HepG2 (cell line): ENCODE results near the gene CCNI2. TPM values are rescaled to one million over a fixed set of nuclear protein-coding genes. Genes with fewer than 3 reads are reported as not detected.

Source experiments
- ARID4A ChIP-seq: sonication (generic); formaldehyde crosslinking; IDR thresholded peaks from 2 replicates; pipeline ENCODE4 v1.5.0; 2020; ENCODE audit warnings: mild to moderate bottlenecking, missing genetic modification reagents, borderline replicate concordance
- CBX1 ChIP-seq: IDR thresholded peaks from one replicate; pipeline ENCODE4 v1.6.1; 2016; ENCODE audit warnings: antibody characterized with exemption, low read depth
- CTCF ChIP-seq: sonication (generic); formaldehyde crosslinking; IDR thresholded peaks from 2 replicates; pipeline ENCODE4 v1.5.0; 2020; ENCODE audit warnings: mild to moderate bottlenecking, missing genetic modification reagents, moderate library complexity
- FOSL2 ChIP-seq: sonication (generic); formaldehyde crosslinking; IDR thresholded peaks from 2 replicates; pipeline ENCODE4 v1.4.0; 2020; ENCODE audit warnings: missing genetic modification reagents
- HMG20A ChIP-seq: IDR thresholded peaks from 2 replicates; pipeline ENCODE4 v1.6.1; 2016; ENCODE audit warnings: borderline replicate concordance
- KLF9 ChIP-seq: IDR thresholded peaks from 2 replicates; pipeline ENCODE4 v1.6.1; 2016; ENCODE audit warnings: low read depth
- LBX2 ChIP-seq: sonication (generic); formaldehyde crosslinking; IDR thresholded peaks from 2 replicates; pipeline ENCODE4 v1.5.0; 2020; ENCODE audit warnings: missing genetic modification reagents, mild to moderate bottlenecking, borderline replicate concordance
- NFRKB ChIP-seq: fragments of 450-650 bp; IDR thresholded peaks from 2 replicates; pipeline ENCODE4 v1.6.1; 2017
- RNF219 ChIP-seq: sonication (generic); formaldehyde crosslinking; IDR thresholded peaks from 2 replicates; pipeline ENCODE4 v1.5.0; 2020; ENCODE audit warnings: mild to moderate bottlenecking, missing genetic modification reagents
- THAP11 ChIP-seq: IDR thresholded peaks from 2 replicates; pipeline ENCODE4 v1.6.1; 2016; ENCODE audit warnings: missing biosample characterization, missing genetic modification reagents
- ZNF431 ChIP-seq: sonication (generic); formaldehyde crosslinking; IDR thresholded peaks from 2 replicates; pipeline ENCODE4 v1.9.0; 2022; ENCODE audit warnings: missing genetic modification reagents, low read depth, mild to moderate bottlenecking, borderline replicate concordance
- ZNF770 ChIP-seq: sonication (generic); formaldehyde crosslinking; IDR thresholded peaks from 2 replicates; pipeline ENCODE4 v1.5.0; 2020; ENCODE audit warnings: mild to moderate bottlenecking, missing genetic modification reagents
- ZNF777 ChIP-seq: sonication (generic); formaldehyde crosslinking; IDR thresholded peaks from 2 replicates; pipeline ENCODE4 v1.4.0; 2020; ENCODE audit warnings: missing genetic modification reagents
- ZNF792 ChIP-seq: IDR thresholded peaks from 2 replicates; pipeline ENCODE4 v1.6.1; 2016
- ZSCAN12 ChIP-seq: sonication (generic); formaldehyde crosslinking; IDR thresholded peaks from 2 replicates; pipeline ENCODE4 v1.9.0; 2021; ENCODE audit warnings: mild to moderate bottlenecking, missing genetic modification reagents
- ZSCAN31 ChIP-seq: sonication (generic); formaldehyde crosslinking; IDR thresholded peaks from 2 replicates; pipeline ENCODE4 v1.5.0; 2020; ENCODE audit warnings: low read depth, mild to moderate bottlenecking, missing genetic modification reagents
- polyA plus RNA-seq, 8 experiments: library from polyadenylated mRNA; depleted of rRNA in 3 of 8; stranded (reverse) in 7 of 8; unstranded in 1 of 8; fragments of >200 nt; fragmentation: Illumina TruSeq in 4 of 8; extraction: Trizol in 4 of 8; gene quantifications; 2 replicates each; pipeline versions ENCODE4 v1.2.1 to v1.2.3, GENCODE V29; 2011 to 2016; ENCODE audit warnings: low read depth in 4 of 8, missing spikeins in 1 of 8, mixed read lengths in 1 of 8; ENCODE audit not compliant: insufficient read depth in 1 of 8
- total RNA-seq, 5 experiments: library from RNA; depleted of rRNA; stranded (reverse); fragments of >200 nt; fragmentation: Illumina TruSeq; extraction: Trizol; gene quantifications; 2 replicates each; pipeline ENCODE4 v1.2.3, GENCODE V29; 2016; ENCODE audit warnings: low read depth in 1 of 5

The CCNI2 gene
- total and polyA plus RNA-seq, 2 of the 13 experiments (the other 11 are each of a cell fraction or from before 2014, with no cell fraction given), result not detected

- TF ChIP-seq ARID4A (CRISPR knock-in tag) (peak; percentile 97), RNF219 (CRISPR knock-in tag) (no peak), ZSCAN12 (peak; percentile 78), ZSCAN31 (CRISPR knock-in tag) (0 out of 2 replicates have a peak, but pooled peaks have one; percentile 58), HMG20A (CRISPR knock-in tag) (no peak), ZNF777 (0 out of 2 replicates have a peak, but pooled peaks have one; percentile 22), ZNF792 (CRISPR knock-in tag) (peak; percentile 47; the same call in 1 of the 2 replicates), ZNF770 (CRISPR knock-in tag) (peak; percentile 69), KLF9 (CRISPR knock-in tag) (peak; percentile 49; the same call in 1 of the 2 replicates), CTCF (CRISPR knock-in tag) (peak; percentile 22; the same call in 1 of the 2 replicates), THAP11 (CRISPR knock-in tag) (peak; percentile 42; the same call in 1 of the 2 replicates), CBX1 (peak; percentile 24), NFRKB (no peak), LBX2 (peak; percentile 72; the same call in 1 of the 2 replicates), ZNF431 (CRISPR knock-in tag) (peak; percentile 66; the same call in 1 of the 2 replicates), FOSL2 (CRISPR knock-in tag) (peak; percentile 7; the same call in 1 of the 2 replicates)
Observed at GRCh38 chr5:132736853-132737833, 10.1 kb upstream of the CCNI2 start, which contains the start of gene KIF3A (continued).
